Fibroblast of villous mesenchyme (primary cell): ENCODE measurements around the gene GCSH. TPM values are rescaled to one million over a fixed set of nuclear protein-coding genes. Genes with fewer than 3 reads are reported as not detected.

Source experiments
- DNase-seq: peaks from one replicate; pipeline ENCODE4 v3.0.0-alpha.2; 2010; ENCODE audit warnings: low read depth
- H3K4me3 ChIP-seq: 2 replicates; pipeline ENCODE4 v1.5.1; 2011; ENCODE audit warnings: low read depth, mild to moderate bottlenecking, low read length
- total RNA-seq: library from RNA; depleted of rRNA; stranded (reverse); fragments of >200 nt; gene quantifications from 2 replicates; pipeline ENCODE4 v1.2.3, GENCODE V29; 2012
- TF ChIP-seq, protein P1 (sequence below): IDR thresholded peaks from 2 replicates; pipeline ENCODE4 v1.5.1; 2012; ENCODE audit warnings: low read depth, mild to moderate bottlenecking, low read length; ENCODE audit not compliant: insufficient read depth

The GCSH gene
- total RNA-seq, 1 donor: 21.2 TPM

DNA sequence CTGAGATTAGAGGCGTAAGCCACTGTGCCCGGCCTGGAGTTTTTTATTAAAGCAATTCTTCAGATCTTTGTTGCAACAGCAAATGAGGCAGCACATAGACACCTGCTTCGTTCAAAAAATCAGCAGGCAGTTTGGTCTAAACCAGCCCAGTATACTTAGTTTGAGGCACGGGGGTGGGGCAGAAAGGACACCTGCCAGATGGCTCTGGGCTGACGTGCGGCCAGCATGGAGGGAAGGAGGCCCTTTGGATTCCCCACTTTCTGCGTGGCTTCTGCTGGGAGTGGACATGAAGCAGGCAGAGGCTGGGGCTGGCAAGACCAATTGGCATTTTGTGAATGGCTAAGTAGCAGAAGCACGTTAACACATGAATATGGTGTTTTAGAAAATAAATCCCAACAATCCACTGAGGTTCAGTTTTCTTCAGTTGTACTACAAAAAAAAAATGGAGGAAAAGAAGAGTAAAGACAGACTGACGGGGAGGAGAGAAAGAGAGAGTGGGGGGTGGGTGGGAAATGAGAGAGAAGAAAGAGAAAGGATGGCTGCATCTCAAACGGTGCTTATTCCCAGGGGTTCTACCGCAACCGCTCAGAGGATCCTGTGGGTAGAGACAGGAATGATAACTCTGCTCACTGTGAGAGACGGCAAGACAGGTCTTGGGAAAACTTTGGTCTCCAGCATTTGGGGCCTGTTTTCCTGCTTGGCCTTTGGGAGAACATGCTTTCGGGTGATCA, 35.5 kb downstream of the GCSH start:
- TF ChIP-seq, protein P1, sequence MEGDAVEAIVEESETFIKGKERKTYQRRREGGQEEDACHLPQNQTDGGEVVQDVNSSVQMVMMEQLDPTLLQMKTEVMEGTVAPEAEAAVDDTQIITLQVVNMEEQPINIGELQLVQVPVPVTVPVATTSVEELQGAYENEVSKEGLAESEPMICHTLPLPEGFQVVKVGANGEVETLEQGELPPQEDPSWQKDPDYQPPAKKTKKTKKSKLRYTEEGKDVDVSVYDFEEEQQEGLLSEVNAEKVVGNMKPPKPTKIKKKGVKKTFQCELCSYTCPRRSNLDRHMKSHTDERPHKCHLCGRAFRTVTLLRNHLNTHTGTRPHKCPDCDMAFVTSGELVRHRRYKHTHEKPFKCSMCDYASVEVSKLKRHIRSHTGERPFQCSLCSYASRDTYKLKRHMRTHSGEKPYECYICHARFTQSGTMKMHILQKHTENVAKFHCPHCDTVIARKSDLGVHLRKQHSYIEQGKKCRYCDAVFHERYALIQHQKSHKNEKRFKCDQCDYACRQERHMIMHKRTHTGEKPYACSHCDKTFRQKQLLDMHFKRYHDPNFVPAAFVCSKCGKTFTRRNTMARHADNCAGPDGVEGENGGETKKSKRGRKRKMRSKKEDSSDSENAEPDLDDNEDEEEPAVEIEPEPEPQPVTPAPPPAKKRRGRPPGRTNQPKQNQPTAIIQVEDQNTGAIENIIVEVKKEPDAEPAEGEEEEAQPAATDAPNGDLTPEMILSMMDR: no peak
- no peak for DNase-seq

DNA sequence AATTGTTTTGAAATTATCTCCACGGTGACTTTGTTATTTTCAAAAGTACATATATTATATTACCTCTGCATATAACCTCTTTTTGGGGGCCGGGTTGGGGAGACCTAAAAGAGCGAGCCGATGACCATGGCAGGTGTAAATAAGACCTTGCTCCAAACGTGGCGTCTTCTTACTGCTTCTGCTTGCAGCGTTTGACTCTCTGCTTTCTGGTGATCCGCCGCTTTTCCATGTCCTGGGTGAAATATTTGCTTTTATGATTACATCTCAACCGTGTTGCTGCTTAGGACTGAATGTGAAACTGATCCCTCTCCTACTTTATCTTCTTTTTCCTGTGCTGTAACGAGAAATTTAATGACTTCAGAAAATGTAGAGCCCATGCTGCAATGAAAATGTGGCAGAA, 42.4 kb downstream of the GCSH start:
- DNase-seq: no peak
- TF ChIP-seq, protein P1: no peak
- H3K4me3 ChIP-seq: no peak overlapping the region

More for the DNA sequence above, 35.5 kb downstream of the GCSH start:
- H3K4me3 ChIP-seq: no peak overlapping the region

DNA sequence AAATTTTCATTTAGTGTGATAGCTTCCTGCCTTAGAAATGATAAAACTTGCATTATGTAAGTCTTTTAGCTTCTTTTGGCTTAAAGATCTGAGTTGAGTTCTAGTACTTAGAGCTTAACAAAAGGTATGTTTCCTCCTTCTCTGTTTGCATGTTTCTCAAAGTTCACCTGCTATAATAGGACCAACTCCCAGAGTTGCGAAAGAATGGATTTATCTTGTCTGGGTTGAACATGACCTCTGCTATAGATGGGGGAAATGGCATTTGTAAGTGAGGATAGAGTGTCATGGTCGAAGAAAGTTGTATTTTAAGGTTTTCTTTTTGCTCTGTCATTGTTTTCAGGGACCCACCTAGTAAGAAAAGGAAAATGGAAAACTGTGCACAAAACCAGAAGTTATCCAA, 53.4 kb downstream of the GCSH start:
- TF ChIP-seq, protein P1: no peak

DNA sequence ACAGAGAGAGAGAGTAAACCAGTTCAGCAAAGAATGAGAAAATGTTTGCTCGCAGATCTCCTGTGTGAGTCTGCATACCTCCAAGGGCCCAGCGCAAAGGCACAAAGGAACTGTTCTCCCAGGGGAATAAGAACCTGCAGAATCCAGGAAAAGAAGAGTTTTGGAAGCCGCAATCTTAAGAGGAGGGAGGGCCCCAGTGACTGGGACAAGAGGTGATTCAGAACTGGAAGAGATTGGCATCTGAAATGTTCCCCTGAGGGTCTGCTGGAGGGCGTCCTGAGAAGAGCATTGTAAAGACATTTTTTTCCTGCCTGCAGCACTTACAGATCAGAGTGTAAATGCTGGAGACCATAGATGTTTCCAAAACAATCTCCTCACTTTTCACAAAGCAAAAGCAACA, 54.5 kb downstream of the GCSH start:
- TF ChIP-seq, protein P1: no peak
- no peak for DNase-seq
- no peak overlapping the region for H3K4me3 ChIP-seq

More for the DNA sequence above, 53.4 kb downstream of the GCSH start:
- no peak overlapping the region for H3K4me3 ChIP-seq
- DNase-seq: no peak

DNA sequence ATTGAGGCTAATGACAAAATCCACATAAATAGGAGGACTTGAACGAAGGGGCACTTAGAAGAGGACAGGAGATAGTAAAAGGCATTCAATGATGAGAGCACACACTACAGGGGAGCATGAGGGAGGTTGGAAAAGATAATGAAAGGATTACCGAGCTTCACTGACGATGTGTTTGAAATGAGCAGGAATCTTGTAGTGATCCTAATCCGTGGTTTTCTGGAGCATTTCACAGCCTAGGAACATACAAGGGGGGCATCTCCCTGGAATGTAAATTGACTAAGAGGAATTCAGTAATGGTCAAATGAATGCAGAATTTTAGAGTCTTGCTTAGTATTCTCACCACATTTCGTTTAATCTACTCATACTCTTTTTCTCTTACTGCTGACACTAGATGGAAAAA, 55.4 kb downstream of the GCSH start:
- H3K4me3 ChIP-seq: no peak overlapping the region
- TF ChIP-seq, protein P1: no peak
- DNase-seq: peak; percentile 33

DNA sequence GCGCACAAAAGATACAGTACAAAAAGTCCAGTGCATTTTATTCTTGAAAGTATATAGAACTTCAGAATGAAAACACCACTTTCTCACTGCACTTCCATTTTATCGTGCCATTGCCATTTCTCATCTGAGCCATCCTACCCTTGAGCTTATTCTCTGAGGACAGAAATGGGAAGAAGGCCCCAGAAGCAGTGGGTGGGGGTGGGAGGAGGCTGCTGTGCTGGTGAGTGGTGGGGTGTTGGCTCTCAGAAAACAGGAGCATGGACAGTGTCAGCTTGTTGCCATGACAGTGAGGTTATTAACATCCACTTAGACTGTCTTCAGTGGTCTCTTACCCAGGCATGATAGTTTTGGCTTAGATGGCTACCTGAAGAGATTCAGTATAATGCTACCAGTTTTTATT, 56.1 kb downstream of the GCSH start:
- DNase-seq: no peak
- no peak overlapping the region for H3K4me3 ChIP-seq
- TF ChIP-seq, protein P1: no peak
